HL-60 (cell line): ENCODE results near the gene HACD2.

ENCODE experiments used
- DNase-seq, 2 experiments: peaks; one replicate each; pipeline ENCODE4 v3.0.0-alpha.2; 2010 to 2020; ENCODE audit warnings: low read depth in 1 of 2, low spot score in 1 of 2
- H3K27ac ChIP-seq: fragments of 250-450 bp; sonication (Bioruptor Pico); replicated peaks from 2 replicates; pipeline ENCODE4 v1.5.1; 2020; ENCODE audit warnings: mild to moderate bottlenecking, moderate library complexity
- H3K27me3 ChIP-seq: fragments of 250-450 bp; sonication (Bioruptor Pico); 2 replicates; pipeline ENCODE4 v1.5.1; 2021; ENCODE audit warnings: mild to moderate bottlenecking, moderate library complexity; ENCODE audit not compliant: insufficient read depth, poor library complexity, severe bottlenecking
- H3K4me3 ChIP-seq: replicated peaks from 2 replicates; pipeline ENCODE4 v1.5.1; 2011; ENCODE audit warnings: mild to moderate bottlenecking, control low read depth, low read length; ENCODE audit not compliant: insufficient read depth
- GABPA ChIP-seq: IDR thresholded peaks from 2 replicates; pipeline ENCODE4 v1.6.1; 2012; ENCODE audit warnings: low read depth
- POLR2AphosphoS5 ChIP-seq: IDR thresholded peaks from 2 replicates; pipeline ENCODE4 v1.6.1; 2012; ENCODE audit warnings: low read depth
- SPI1 ChIP-seq: IDR thresholded peaks from 2 replicates; pipeline ENCODE4 v1.6.1; 2012; ENCODE audit warnings: low read depth, mild to moderate bottlenecking, borderline replicate concordance
- TF ChIP-seq, protein P1 (sequence below): IDR thresholded peaks from one replicate; pipeline ENCODE4 v1.5.1; 2011; ENCODE audit warnings: low read length, control low read depth, inconsistent platforms; ENCODE audit not compliant: insufficient read depth
- TF ChIP-seq, protein P2 (sequence below): IDR thresholded peaks from 2 replicates; pipeline ENCODE4 v1.6.1; 2012; ENCODE audit warnings: low read depth; ENCODE audit not compliant: insufficient replicate concordance

The HACD2 gene

GRCh38 chr3:123453675-123454074 lies 131.2 kb downstream of the HACD2 start:
- TF ChIP-seq GABPA = no peak
- TF ChIP-seq SPI1 = no peak
- TF ChIP-seq, protein P1, sequence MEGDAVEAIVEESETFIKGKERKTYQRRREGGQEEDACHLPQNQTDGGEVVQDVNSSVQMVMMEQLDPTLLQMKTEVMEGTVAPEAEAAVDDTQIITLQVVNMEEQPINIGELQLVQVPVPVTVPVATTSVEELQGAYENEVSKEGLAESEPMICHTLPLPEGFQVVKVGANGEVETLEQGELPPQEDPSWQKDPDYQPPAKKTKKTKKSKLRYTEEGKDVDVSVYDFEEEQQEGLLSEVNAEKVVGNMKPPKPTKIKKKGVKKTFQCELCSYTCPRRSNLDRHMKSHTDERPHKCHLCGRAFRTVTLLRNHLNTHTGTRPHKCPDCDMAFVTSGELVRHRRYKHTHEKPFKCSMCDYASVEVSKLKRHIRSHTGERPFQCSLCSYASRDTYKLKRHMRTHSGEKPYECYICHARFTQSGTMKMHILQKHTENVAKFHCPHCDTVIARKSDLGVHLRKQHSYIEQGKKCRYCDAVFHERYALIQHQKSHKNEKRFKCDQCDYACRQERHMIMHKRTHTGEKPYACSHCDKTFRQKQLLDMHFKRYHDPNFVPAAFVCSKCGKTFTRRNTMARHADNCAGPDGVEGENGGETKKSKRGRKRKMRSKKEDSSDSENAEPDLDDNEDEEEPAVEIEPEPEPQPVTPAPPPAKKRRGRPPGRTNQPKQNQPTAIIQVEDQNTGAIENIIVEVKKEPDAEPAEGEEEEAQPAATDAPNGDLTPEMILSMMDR = no peak
- TF ChIP-seq, protein P2, sequence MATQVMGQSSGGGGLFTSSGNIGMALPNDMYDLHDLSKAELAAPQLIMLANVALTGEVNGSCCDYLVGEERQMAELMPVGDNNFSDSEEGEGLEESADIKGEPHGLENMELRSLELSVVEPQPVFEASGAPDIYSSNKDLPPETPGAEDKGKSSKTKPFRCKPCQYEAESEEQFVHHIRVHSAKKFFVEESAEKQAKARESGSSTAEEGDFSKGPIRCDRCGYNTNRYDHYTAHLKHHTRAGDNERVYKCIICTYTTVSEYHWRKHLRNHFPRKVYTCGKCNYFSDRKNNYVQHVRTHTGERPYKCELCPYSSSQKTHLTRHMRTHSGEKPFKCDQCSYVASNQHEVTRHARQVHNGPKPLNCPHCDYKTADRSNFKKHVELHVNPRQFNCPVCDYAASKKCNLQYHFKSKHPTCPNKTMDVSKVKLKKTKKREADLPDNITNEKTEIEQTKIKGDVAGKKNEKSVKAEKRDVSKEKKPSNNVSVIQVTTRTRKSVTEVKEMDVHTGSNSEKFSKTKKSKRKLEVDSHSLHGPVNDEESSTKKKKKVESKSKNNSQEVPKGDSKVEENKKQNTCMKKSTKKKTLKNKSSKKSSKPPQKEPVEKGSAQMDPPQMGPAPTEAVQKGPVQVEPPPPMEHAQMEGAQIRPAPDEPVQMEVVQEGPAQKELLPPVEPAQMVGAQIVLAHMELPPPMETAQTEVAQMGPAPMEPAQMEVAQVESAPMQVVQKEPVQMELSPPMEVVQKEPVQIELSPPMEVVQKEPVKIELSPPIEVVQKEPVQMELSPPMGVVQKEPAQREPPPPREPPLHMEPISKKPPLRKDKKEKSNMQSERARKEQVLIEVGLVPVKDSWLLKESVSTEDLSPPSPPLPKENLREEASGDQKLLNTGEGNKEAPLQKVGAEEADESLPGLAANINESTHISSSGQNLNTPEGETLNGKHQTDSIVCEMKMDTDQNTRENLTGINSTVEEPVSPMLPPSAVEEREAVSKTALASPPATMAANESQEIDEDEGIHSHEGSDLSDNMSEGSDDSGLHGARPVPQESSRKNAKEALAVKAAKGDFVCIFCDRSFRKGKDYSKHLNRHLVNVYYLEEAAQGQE = no peak
- TF ChIP-seq POLR2AphosphoS5 = no peak
- H3K27me3 ChIP-seq = peaks cover 22% of the 10 kb centered on the region
- no peak overlapping the region for H3K4me3 ChIP-seq
- no peak for DNase-seq
- H3K27ac ChIP-seq = no peak overlapping the region

DNA sequence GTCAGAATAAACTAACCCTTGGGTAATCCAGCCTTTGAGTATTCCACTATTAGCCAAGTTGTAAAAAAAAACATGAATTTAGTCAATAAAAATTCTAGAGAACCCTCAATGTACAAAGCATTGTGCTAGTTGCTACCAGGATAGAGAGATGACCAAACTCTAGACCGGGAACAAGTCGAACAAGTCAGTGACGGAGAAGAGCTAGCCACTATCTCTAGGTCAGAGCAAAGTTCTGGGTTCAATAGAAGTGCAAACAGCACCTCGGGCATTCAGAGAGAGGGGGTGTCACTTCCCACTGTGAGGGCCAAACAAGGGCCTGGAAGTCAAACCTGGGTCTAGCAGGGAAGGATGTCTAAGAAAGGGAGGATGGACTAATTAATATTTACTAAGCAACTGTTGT lies 133.7 kb downstream of the HACD2 start:
- TF ChIP-seq, protein P1 = no peak
- TF ChIP-seq SPI1 (no peak), POLR2AphosphoS5 (no peak), GABPA (no peak)
- TF ChIP-seq, protein P2 = no peak
- H3K27me3 ChIP-seq = peaks cover 32% of the 10 kb centered on the region
- no peak overlapping the region for H3K4me3 ChIP-seq
- no peak for DNase-seq
- H3K27ac ChIP-seq = no peak overlapping the region

GRCh38 chr3:123449997-123450604 lies 134.8 kb downstream of the HACD2 start:
- H3K4me3 ChIP-seq = no peak overlapping the region

More at GRCh38 chr3:123449997-123450604, 134.8 kb downstream of the HACD2 start:
- peaks cover 35% of the 10 kb centered on the region for H3K27me3 ChIP-seq
- no peak for TF ChIP-seq SPI1
- TF ChIP-seq, protein P1 = no peak
- no peak overlapping the region for H3K27ac ChIP-seq
- DNase-seq = no peak
